IPS-11a (cell line): ENCODE measurements around the gene ZNF286A.
A peak's percentile ranks its signal among the peaks of the same experiment; 100 is the strongest.
"Not testable (repeated sequence)": the region's sequence is repeated elsewhere in the genome, so short reads cannot be mapped to it uniquely, and the experiment has no call there.

ENCODE experiments used
- H3K4me3 ChIP-seq: one replicate; pipeline ENCODE4 v1.5.1; 2013; ENCODE audit warnings: low read depth, low read length, control low read depth

Gene ZNF286A

GRCh38 chr17:15698967-15699366 lies 585 bp upstream of the ZNF286A start:
- H3K4me3 ChIP-seq, result peak overlapping the region; percentile 24

- H3K4me3 ChIP-seq, result peak overlapping the region; percentile 61
These were observed 385 bp downstream of the ZNF286A start for GRCh38 chr17:15699937-15700336.

- not testable (repeated sequence) for H3K4me3 ChIP-seq
These were observed 4.7 kb downstream of the ZNF286A start for GRCh38 chr17:15704239-15704638.

GRCh38 chr17:15704813-15705212 lies 5.3 kb downstream of the ZNF286A start:
- not testable (repeated sequence) for H3K4me3 ChIP-seq

- not testable (repeated sequence) for H3K4me3 ChIP-seq
These were observed 9.3 kb downstream of the ZNF286A start for GRCh38 chr17:15708879-15709278.

GRCh38 chr17:15716601-15717563 lies 17.3 kb downstream of the ZNF286A start:
- H3K4me3 ChIP-seq, result not testable (repeated sequence)

- H3K4me3 ChIP-seq, result not testable (repeated sequence)
These were observed 31.0 kb downstream of the ZNF286A start for GRCh38 chr17:15730535-15730934.

GRCh38 chr17:15731900-15732299 lies 32.3 kb downstream of the ZNF286A start, which contains the start of gene TBC1D26:
TBC1D26 (plus strand) TSS chr17:15732283; CDS start chr17:15735349, 3,066 bp downstream.
- not testable (repeated sequence) for H3K4me3 ChIP-seq

- H3K4me3 ChIP-seq, result not testable (repeated sequence)
These were observed 33.7 kb downstream of the ZNF286A start for GRCh38 chr17:15733174-15733789.

GRCh38 chr17:15736578-15736977 lies 37.0 kb downstream of the ZNF286A start:
- H3K4me3 ChIP-seq, result not testable (repeated sequence)

- H3K4me3 ChIP-seq, result no peak overlapping the region
These were observed 38.5 kb downstream of the ZNF286A start for GRCh38 chr17:15738066-15738465.

GRCh38 chr17:15739259-15739658 lies 39.7 kb downstream of the ZNF286A start:
- H3K4me3 ChIP-seq, result not testable (repeated sequence)

GRCh38 chr17:15740041-15740440 lies 40.5 kb downstream of the ZNF286A start:
- H3K4me3 ChIP-seq, result not testable (repeated sequence)

- no peak overlapping the region for H3K4me3 ChIP-seq
These were observed 41.1 kb downstream of the ZNF286A start for GRCh38 chr17:15740570-15741120.

GRCh38 chr17:15741624-15742023 lies 42.1 kb downstream of the ZNF286A start:
- no peak overlapping the region for H3K4me3 ChIP-seq

- no peak overlapping the region for H3K4me3 ChIP-seq
These were observed 42.7 kb downstream of the ZNF286A start for GRCh38 chr17:15742051-15742795.

GRCh38 chr17:15742921-15743320 lies 43.4 kb downstream of the ZNF286A start:
- no peak overlapping the region for H3K4me3 ChIP-seq

- H3K4me3 ChIP-seq, result no peak overlapping the region
These were observed 44.6 kb downstream of the ZNF286A start for GRCh38 chr17:15744074-15744676.

- H3K4me3 ChIP-seq, result no peak overlapping the region
These were observed 45.3 kb downstream of the ZNF286A start for GRCh38 chr17:15744885-15745284.

GRCh38 chr17:15749403-15749802 lies 49.9 kb downstream of the ZNF286A start:
- not testable (repeated sequence) for H3K4me3 ChIP-seq
